ENCODE data around the gene FLVCR2. TPM values are rescaled to one million over a fixed set of nuclear protein-coding genes. Genes with fewer than 3 reads are reported as not detected.

The FLVCR2 gene
- total and polyA plus RNA-seq, 2 of the 13 experiments (the other 11 are each of a cell fraction or from before 2014, with no cell fraction given) = 9.9 to 10.5 TPM

DNA sequence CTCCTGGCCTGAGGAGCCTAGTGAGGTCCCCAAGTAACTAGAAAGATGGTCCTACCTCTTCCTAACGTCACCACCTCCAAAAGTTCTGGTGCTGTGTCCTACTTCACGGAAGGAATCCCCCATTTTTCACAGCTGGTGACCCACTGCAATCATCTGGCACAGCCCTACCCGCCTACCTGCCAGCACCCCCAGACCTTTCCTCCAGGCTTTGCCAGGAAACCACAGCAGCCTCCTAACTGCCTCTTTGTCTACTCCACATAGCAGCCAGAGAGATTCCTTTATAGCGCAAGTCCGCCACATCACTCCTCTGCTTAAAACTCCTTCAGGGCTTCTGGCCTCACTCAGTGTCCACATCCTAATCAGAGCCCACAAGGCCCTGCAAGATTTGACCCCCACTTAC is 13.4 kb upstream of the FLVCR2 start:
- CTCF ChIA-PET (ENCODE audit: low intra/inter-chr PET ratio, low total read pairs) = no interaction called here
- Histone ChIP-seq H3K27ac (ENCODE audit: extremely low read length, insufficient read depth, low read length) (no peak overlapping the region), H3K36me3 (replicated peaks in 1 of 2; ENCODE audit: control insufficient read depth in 1 of 2, insufficient read depth in 2 of 2, low read length in 2 of 2) (no peaks in the 10 kb centered on the region), H3K27me3 (ENCODE audit: control insufficient read depth in 1 of 2, insufficient read depth in 2 of 2, low read length in 2 of 2) (peaks cover 3 to 54% of the 10 kb centered on the region in 2 experiments; a peak in 3 of 5 replicates), H3K79me2 (ENCODE audit: insufficient read depth, low read length) (no peaks in the 10 kb centered on the region), H3K4me2 (ENCODE audit: low read depth, low read length) (no peak overlapping the region), H3K9ac (ENCODE audit: insufficient read depth, low read depth, low read length) (no peak overlapping the region), H4K20me1 (ENCODE audit: insufficient read depth, low read length) (no peaks in the 10 kb centered on the region), H3K4me3 (replicated peaks in 1 of 3; ENCODE audit: insufficient read depth in 1 of 3, low read depth in 2 of 3, low read length in 3 of 3) (no peak overlapping the region), H3K4me1 (ENCODE audit: insufficient read depth, low read length) (peaks cover 17% of the 10 kb centered on the region; the same call in 1 of the 2 replicates), H3K9me3 (ENCODE audit: low read length) (no peaks in the 10 kb centered on the region), H2AFZ (ENCODE audit: low read length) (no peak overlapping the region)
- BruUV-seq (replicated peaks) = no TSS peak
- intact Hi-C loops (cut with micrococcal nuclease; ENCODE audit: unreplicated experiment) = no loop called here
- DNase-seq (ENCODE audit: low spot score) = no peak
- POLR2A ChIA-PET = no interaction called here
- WGBS (ENCODE audit: low lambda C conversion rate) = 67% methylated on average over 5 of the region's 5 CpGs
- ATAC-seq = no peak
- no peak for FAIRE-seq
- TF ChIP-seq MEF2D (CRISPR knock-in tag; IDR thresholded peaks at IDR 0.05) (no peak), FOXP1 (IDR thresholded peaks at IDR 0.05) (no peak), FOXP1 (CRISPR knock-in tag; IDR thresholded peaks at IDR 0.05) (no peak), ZBTB4 (CRISPR knock-in tag; IDR thresholded peaks at IDR 0.05; ENCODE audit: borderline replicate concordance) (no peak), ZNF800 (CRISPR knock-in tag; IDR thresholded peaks at IDR 0.05) (no peak), NFE2L2 (IDR thresholded peaks at IDR 0.05; ENCODE audit: low read length) (no peak), ZNF205 (CRISPR knock-in tag; IDR thresholded peaks at IDR 0.05) (no peak), HMGXB4 (CRISPR knock-in tag; IDR thresholded peaks at IDR 0.05; ENCODE audit: borderline replicate concordance in 1 of 2, low read depth in 1 of 2) (no peak), REXO4 (CRISPR knock-in tag; IDR thresholded peaks at IDR 0.05; ENCODE audit: borderline replicate concordance) (no peak), NR2F2 (IDR thresholded peaks at IDR 0.05; ENCODE audit: borderline replicate concordance, low read depth) (no peak), NBN (conservative IDR thresholded peaks at IDR 0.05) (no peak), ZNF598 (CRISPR knock-in tag; IDR thresholded peaks at IDR 0.05; ENCODE audit: borderline replicate concordance) (no peak)
- TF ChIP-seq, protein P1, sequence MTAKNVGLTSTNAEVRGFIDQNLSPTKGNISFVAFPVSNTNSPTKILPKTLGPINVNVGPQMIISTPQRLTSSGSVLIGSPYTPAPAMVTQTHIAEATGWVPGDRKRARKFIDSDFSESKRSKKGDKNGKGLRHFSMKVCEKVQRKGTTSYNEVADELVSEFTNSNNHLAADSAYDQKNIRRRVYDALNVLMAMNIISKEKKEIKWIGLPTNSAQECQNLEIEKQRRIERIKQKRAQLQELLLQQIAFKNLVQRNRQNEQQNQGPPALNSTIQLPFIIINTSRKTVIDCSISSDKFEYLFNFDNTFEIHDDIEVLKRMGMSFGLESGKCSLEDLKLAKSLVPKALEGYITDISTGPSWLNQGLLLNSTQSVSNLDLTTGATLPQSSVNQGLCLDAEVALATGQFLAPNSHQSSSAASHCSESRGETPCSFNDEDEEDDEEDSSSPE (CRISPR knock-in tag; IDR thresholded peaks at IDR 0.05) = no peak
- in situ Hi-C loops (cut with HindIII; ENCODE audit: extremely low pct_ligation_motif_present, low pct_unique_long_range_greater_than_20kb) = no loop called here

Data from HepG2 (cell line).